Ascending aorta (tissue), 2 donors: Measurements from ENCODE around the gene SPACA4. TPM values are rescaled to one million over a fixed set of nuclear protein-coding genes. Genes with fewer than 3 reads are reported as not detected.
A peak's percentile ranks its signal among the peaks of the same experiment; 100 is the strongest.

Source experiments
- DNase-seq, 2 donors: peaks; one replicate each; pipeline ENCODE4 v3.0.0-alpha.2; 2019; ENCODE audit warnings: low spot score in 2 of 2
- H3K27ac ChIP-seq, 2 donors: fragments of 200-600 bp; sonication (generic); one replicate each; pipeline ENCODE4 v1.5.1; 2016 to 2017; ENCODE audit warnings: mild to moderate bottlenecking in 1 of 2
- H3K27me3 ChIP-seq: fragments of 200-600 bp; sonication (generic); one replicate; pipeline ENCODE4 v1.5.1; 2017
- H3K36me3 ChIP-seq, 2 donors: fragments of 200-600 bp; sonication (generic); one replicate each; pipeline ENCODE4 v1.5.1; 2016
- H3K4me1 ChIP-seq, 2 donors: fragments of 200-600 bp; sonication (generic); one replicate each; pipeline ENCODE4 v1.5.1; 2016 to 2017; ENCODE audit warnings: mild to moderate bottlenecking in 1 of 2
- H3K4me3 ChIP-seq, 2 donors: fragments of 200-600 bp; sonication (generic); one replicate each; pipeline ENCODE4 v1.5.1; 2016 to 2017; ENCODE audit warnings: mild to moderate bottlenecking in 1 of 2
- H3K9me3 ChIP-seq, 2 donors: fragments of 200-600 bp; sonication (generic); one replicate each; pipeline ENCODE4 v1.5.1; 2016
- CTCF ChIP-seq, 3 experiments: fragments of 200-600 bp in 2 of 3; fragments of 450-650 bp in 1 of 3; sonication (generic) in 2 of 3; IDR thresholded peaks; one replicate each; pipeline ENCODE4 v1.5.1; 2016 to 2019; ENCODE audit warnings: antibody characterized with exemption in 3 of 3, mild to moderate bottlenecking in 1 of 3, moderate library complexity in 1 of 3
- intact Hi-C: fragments of 100-400 bp; cut with DNase I; formaldehyde crosslinking; loops from one replicate; pipeline ENCODE4 v1.15.1; 2023
- total RNA-seq: library from RNA; depleted of rRNA; stranded (reverse); fragments of >200 nt; gene quantifications from one replicate; pipeline ENCODE4 v1.1.0, GENCODE V29; 2016

SPACA4 gene
- total RNA-seq, 1 donor from 2014 or later = not detected

DNA sequence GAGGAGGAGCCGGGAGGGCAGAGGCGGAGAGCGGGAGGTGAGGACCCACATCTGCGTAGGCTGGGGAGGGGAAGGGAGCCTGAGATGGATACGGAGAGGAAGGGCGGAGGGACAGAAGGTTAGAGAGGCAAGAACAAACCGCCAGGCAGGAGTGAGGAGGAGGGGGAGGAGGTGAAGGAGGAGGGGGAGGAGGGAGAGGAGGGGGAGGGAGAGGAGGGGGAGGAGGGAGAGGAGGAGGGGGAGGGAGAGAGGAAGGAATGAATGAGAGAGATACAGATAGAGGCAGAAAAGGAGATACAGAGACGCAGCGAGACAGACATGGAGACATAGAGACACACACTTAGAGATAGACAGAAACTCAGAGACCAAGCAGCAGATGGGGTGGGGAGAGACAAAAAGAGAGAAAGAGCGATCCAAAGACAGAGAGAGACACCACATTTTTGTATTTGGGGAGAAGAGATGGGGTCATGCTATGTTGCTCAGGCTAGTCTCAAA is 40.2 kb downstream of the SPACA4 start:
- Histone ChIP-seq H3K4me3 (peak overlapping the region; percentile 55 to 76), H3K4me1 (peaks cover 0 to 21% of the 10 kb centered on the region in 2 donors)

GRCh38 chr19:48648134-48648533 is 41.6 kb downstream of the SPACA4 start:
- TF ChIP-seq CTCF (IDR thresholded peaks at IDR 0.05) = no peak
- Histone ChIP-seq H3K36me3 (no peaks in the 10 kb centered on the region), H3K4me1 (peaks cover 0 to 21% of the 10 kb centered on the region in 2 donors), H3K27me3 (no peaks in the 10 kb centered on the region), H3K9me3 (no peaks in the 10 kb centered on the region), H3K4me3 (no peak overlapping the region), H3K27ac (no peak overlapping the region)
- no peak for DNase-seq
- intact Hi-C loops = loop anchor here (5.0 to 10.0 kb wide), 2 partner anchors 89 to 137 kb away; no protein-coding TSS in a partner anchor

More for the DNA sequence above, 40.2 kb downstream of the SPACA4 start:
- Histone ChIP-seq H3K27me3 (no peaks in the 10 kb centered on the region), H3K36me3 (no peaks in the 10 kb centered on the region), H3K9me3 (no peaks in the 10 kb centered on the region), H3K27ac (peak overlapping the region; percentile 82 to 95)
- intact Hi-C loops = loop anchor here (1.0 to 10.0 kb wide), 5 partner anchors 29 to 190 kb away; partner anchors contain the start of gene HSD17B14
- no peak for DNase-seq
- TF ChIP-seq CTCF (IDR thresholded peaks at IDR 0.05) = no peak

GRCh38 chr19:48650974-48651682 is 44.6 kb downstream of the SPACA4 start:
- Histone ChIP-seq H3K4me3 (no peak overlapping the region), H3K36me3 (no peaks in the 10 kb centered on the region), H3K9me3 (no peaks in the 10 kb centered on the region), H3K4me1 (peaks cover 0 to 4% of the 10 kb centered on the region in 2 donors), H3K27ac (no peak overlapping the region), H3K27me3 (no peaks in the 10 kb centered on the region)
- no peak for DNase-seq
- no peak for TF ChIP-seq CTCF (IDR thresholded peaks at IDR 0.05)
- intact Hi-C loops = no loop called here

DNA sequence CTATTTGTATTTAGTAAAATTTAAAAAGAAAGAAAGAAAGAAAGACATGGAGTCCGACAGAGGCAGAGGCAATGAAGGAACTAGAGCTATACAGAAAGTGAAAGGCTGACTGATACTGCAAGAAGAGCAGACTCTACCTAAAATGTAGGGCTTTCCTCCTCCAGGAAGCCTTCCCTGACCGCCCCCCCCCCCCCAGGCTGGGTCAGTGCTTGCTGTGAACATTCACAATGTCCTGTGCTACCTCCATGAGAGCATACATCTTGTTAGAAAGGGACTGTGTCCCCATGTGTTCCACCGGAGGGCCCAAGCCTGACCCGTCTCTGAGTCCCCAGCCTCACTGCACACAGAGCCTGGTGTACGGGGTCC is 45.1 kb downstream of the SPACA4 start:
- H3K27ac ChIP-seq = no peak overlapping the region
- H3K36me3 ChIP-seq = no peaks in the 10 kb centered on the region
- no peak for TF ChIP-seq CTCF (IDR thresholded peaks at IDR 0.05)
- no peaks in the 10 kb centered on the region for H3K9me3 ChIP-seq
- intact Hi-C loops = no loop called here
- no peaks in the 10 kb centered on the region for H3K4me1 ChIP-seq
- H3K4me3 ChIP-seq = no peak overlapping the region
- H3K27me3 ChIP-seq = no peaks in the 10 kb centered on the region
- DNase-seq = no peak

- no peak overlapping the region for H3K4me3 ChIP-seq
- no peaks in the 10 kb centered on the region for H3K36me3 ChIP-seq
- H3K9me3 ChIP-seq = no peaks in the 10 kb centered on the region
- TF ChIP-seq CTCF (IDR thresholded peaks at IDR 0.05) = no peak
- no peaks in the 10 kb centered on the region for H3K27me3 ChIP-seq
- no peak overlapping the region for H3K27ac ChIP-seq
- intact Hi-C loops = no loop called here
- DNase-seq = no peak
- no peaks in the 10 kb centered on the region for H3K4me1 ChIP-seq
Observed at GRCh38 chr19:48654299-48655059, 47.9 kb downstream of the SPACA4 start.
